Mucosa of descending colon (tissue), 3 donors: ENCODE measurements around the gene MOB3A. TPM values are rescaled to one million over a fixed set of nuclear protein-coding genes. Genes with fewer than 3 reads are reported as not detected.

Source experiments
- ATAC-seq: fragments of 200-7000 bp; cut with Tn5 transposase; one replicate; pipeline ENCODE4 v1.9.1; 2020; ENCODE audit warnings: mild to moderate bottlenecking, moderate library complexity
- DNase-seq, 3 donors: peaks; one replicate each; pipeline ENCODE4 v3.0.0-alpha.2; 2020
- H3K36me3 ChIP-seq: fragments of 200-600 bp; one replicate; pipeline ENCODE4 v1.8.0; 2021; ENCODE audit warnings: low read depth, mild to moderate bottlenecking
- H3K4me1 ChIP-seq: fragments of 200-600 bp; one replicate; pipeline ENCODE4 v1.8.0; 2021; ENCODE audit warnings: low read depth, mild to moderate bottlenecking
- H3K4me3 ChIP-seq: fragments of 200-600 bp; one replicate; pipeline ENCODE4 v1.8.0; 2021; ENCODE audit warnings: mild to moderate bottlenecking
- H3K9me3 ChIP-seq: fragments of 200-600 bp; one replicate; pipeline ENCODE4 v1.8.0; 2021; ENCODE audit warnings: mild to moderate bottlenecking
- CTCF ChIP-seq: fragments of 200-600 bp; IDR thresholded peaks from one replicate; pipeline ENCODE4 v1.8.0; 2022; ENCODE audit warnings: antibody characterized with exemption, mild to moderate bottlenecking
- intact Hi-C, 2 donors: fragments of 100-400 bp; cut with DNase I in 1 of 2; cut with micrococcal nuclease in 1 of 2; formaldehyde crosslinking; loops; one replicate each; pipeline versions ENCODE4 v1.11.0 to v1.11.1; 2022; cut with DNase I, micrococcal nuclease
- total RNA-seq, 3 donors: library from RNA; stranded (reverse); fragmentation: NEBNext Ultra II Directional in 2 of 3; extraction: Animal tissue kit (Norgen Biotek cat#: 25700) in 2 of 3; gene quantifications; one replicate each; pipeline versions ENCODE4 v1.2.1 to v1.2.4, GENCODE V29; 2021 to 2023
- donor health status: DM: no; HTN: no; CAD: no; lungs with moderate emphysema.
- donor health status: DM: no; HTN: no; CAD: no.
- donor health status: DM: no; HTN: yes; CAD: no.

Gene MOB3A
- total RNA-seq, 3 donors from 2014 or later, result 39.8 to 76.8 (median 43.7) TPM

- no peak for TF ChIP-seq CTCF
- no peak for ATAC-seq
- no peaks in the 10 kb centered on the region for H3K9me3 ChIP-seq
- DNase-seq, result no peak
- H3K4me3 ChIP-seq, result no peak overlapping the region
- H3K36me3 ChIP-seq, result peaks cover 16% of the 10 kb centered on the region
- no peaks in the 10 kb centered on the region for H3K4me1 ChIP-seq
- intact Hi-C loops, result no loop called here
These were observed 25.4 kb upstream of the MOB3A start for GRCh38 chr19:2121416-2122051.

GRCh38 chr19:2120821-2121220 is 24.7 kb upstream of the MOB3A start:
- no peak for TF ChIP-seq CTCF
- DNase-seq (no peak), ATAC-seq (no peak)
- no peaks in the 10 kb centered on the region for H3K9me3 ChIP-seq
- H3K36me3 ChIP-seq, result peaks cover 24% of the 10 kb centered on the region
- no peaks in the 10 kb centered on the region for H3K4me1 ChIP-seq
- intact Hi-C loops, result no loop called here
- H3K4me3 ChIP-seq, result no peak overlapping the region

- TF ChIP-seq CTCF, result no peak
- Histone ChIP-seq H3K4me3 (no peak overlapping the region), H3K4me1 (no peaks in the 10 kb centered on the region), H3K36me3 (peaks cover 30% of the 10 kb centered on the region), H3K9me3 (no peaks in the 10 kb centered on the region)
- ATAC-seq (no peak), DNase-seq (no peak)
- intact Hi-C loops, result no loop called here
These were observed 24.0 kb upstream of the MOB3A start for GRCh38 chr19:2119921-2120785.

- ATAC-seq (no peak), DNase-seq (peak in 1 of 3 donors; percentile 38)
- H3K4me3 ChIP-seq, result no peak overlapping the region
- no peak for TF ChIP-seq CTCF
- peaks cover 42% of the 10 kb centered on the region for H3K36me3 ChIP-seq
- intact Hi-C loops, result no loop called here
- H3K4me1 ChIP-seq, result no peaks in the 10 kb centered on the region
- no peaks in the 10 kb centered on the region for H3K9me3 ChIP-seq
These were observed 22.3 kb upstream of the MOB3A start for GRCh38 chr19:2118438-2118837.

GRCh38 chr19:2117215-2117960 is 21.3 kb upstream of the MOB3A start:
- peaks cover 47% of the 10 kb centered on the region for H3K36me3 ChIP-seq
- H3K9me3 ChIP-seq, result no peaks in the 10 kb centered on the region
- no peak for DNase-seq
- no peak for TF ChIP-seq CTCF
- no peak overlapping the region for H3K4me3 ChIP-seq
- H3K4me1 ChIP-seq, result no peaks in the 10 kb centered on the region
- no peak for ATAC-seq
- intact Hi-C loops, result no loop called here
